OCI-LY1 (cell line): ENCODE results near the gene FARSA.
A peak's percentile ranks its signal among the peaks of the same experiment; 100 is the strongest.

Experiments
- H2AFZ ChIP-seq: fragments of 200-600 bp; sonication (generic), shearing (Covaris generic); 2 replicates; pipeline ENCODE4 v1.6.0; 2014; ENCODE audit warnings: antibody characterized with exemption, mild to moderate bottlenecking, low read length
- H3F3A ChIP-seq: fragments of 200-600 bp; sonication (generic), shearing (Covaris generic); 2 replicates; pipeline ENCODE4 v1.6.0; 2014; ENCODE audit warnings: mild to moderate bottlenecking, antibody characterized with exemption, low read length, moderate library complexity; ENCODE audit not compliant: insufficient read depth
- H3K27ac ChIP-seq: fragments of 200-600 bp; sonication (generic); 2 replicates; pipeline ENCODE4 v1.5.1; 2014; ENCODE audit warnings: low read length, mixed run types, mild to moderate bottlenecking, low read depth; ENCODE audit not compliant: poor library complexity, severe bottlenecking
- H3K27me3 ChIP-seq: fragments of 200-600 bp; sonication (generic); 2 replicates; pipeline ENCODE4 v1.6.0; 2014; ENCODE audit warnings: antibody characterized with exemption, mild to moderate bottlenecking, low read length, moderate library complexity; ENCODE audit not compliant: insufficient read depth
- H3K36me3 ChIP-seq: fragments of 200-600 bp; sonication (generic); 2 replicates; pipeline ENCODE4 v1.6.1; 2014; ENCODE audit warnings: mild to moderate bottlenecking, antibody characterized with exemption, low read length, moderate library complexity, mixed read lengths; ENCODE audit not compliant: insufficient read depth
- H3K4me1 ChIP-seq: fragments of 200-600 bp; sonication (generic); 2 replicates; pipeline ENCODE4 v1.5.1; 2014; ENCODE audit warnings: mild to moderate bottlenecking, low read length, moderate library complexity; ENCODE audit not compliant: insufficient read depth, severe bottlenecking
- H3K4me2 ChIP-seq: fragments of 200-600 bp; sonication (generic), shearing (Covaris generic); 2 replicates; pipeline ENCODE4 v1.6.1; 2014; ENCODE audit warnings: low read length
- H3K4me3 ChIP-seq: fragments of 200-600 bp; sonication (generic); 2 replicates; pipeline ENCODE4 v1.5.1; 2014; ENCODE audit warnings: low read length, low read depth, mild to moderate bottlenecking, mixed read lengths; ENCODE audit not compliant: poor library complexity, severe bottlenecking
- H3K79me2 ChIP-seq: fragments of 200-600 bp; shearing (Covaris generic); 2 replicates; pipeline ENCODE4 v1.6.1; 2016; ENCODE audit warnings: mixed run types, low read length, mixed read lengths; ENCODE audit not compliant: insufficient read depth
- H3K9ac ChIP-seq: fragments of 200-600 bp; sonication (generic), shearing (Covaris generic); 2 replicates; pipeline ENCODE4 v1.6.1; 2014; ENCODE audit warnings: mild to moderate bottlenecking, low read length, mixed read lengths
- H3K9me2 ChIP-seq: fragments of 200-600 bp; sonication (generic), shearing (Covaris generic); 2 replicates; pipeline ENCODE4 v1.6.1; 2014; ENCODE audit warnings: low read depth, mild to moderate bottlenecking, low read length, mixed read lengths
- H3K9me3 ChIP-seq: fragments of 200-600 bp; shearing (Covaris generic); 2 replicates; pipeline ENCODE4 v1.6.1; 2014; ENCODE audit warnings: low read length, mixed read lengths
- H4K20me1 ChIP-seq: fragments of 200-600 bp; sonication (generic), shearing (Covaris generic); 2 replicates; pipeline ENCODE4 v1.6.0; 2016; ENCODE audit warnings: mild to moderate bottlenecking, low read length; ENCODE audit not compliant: insufficient read depth
- EZH2 ChIP-seq: fragments of 200-600 bp; sonication (generic), shearing (Covaris generic); IDR thresholded peaks from 2 replicates; pipeline ENCODE4 v1.8.0; 2017; ENCODE audit warnings: borderline replicate concordance, mixed run types, mild to moderate bottlenecking, antibody characterized with exemption, low read length, moderate library complexity, mixed read lengths
- TF ChIP-seq, protein P1 (sequence below): fragments of 200-600 bp; sonication (generic), shearing (Covaris generic); IDR thresholded peaks from 2 replicates; pipeline ENCODE4 v1.5.1; 2017; ENCODE audit warnings: mild to moderate bottlenecking, antibody characterized with exemption, low read length, moderate library complexity, mixed read lengths

FARSA gene

DNA sequence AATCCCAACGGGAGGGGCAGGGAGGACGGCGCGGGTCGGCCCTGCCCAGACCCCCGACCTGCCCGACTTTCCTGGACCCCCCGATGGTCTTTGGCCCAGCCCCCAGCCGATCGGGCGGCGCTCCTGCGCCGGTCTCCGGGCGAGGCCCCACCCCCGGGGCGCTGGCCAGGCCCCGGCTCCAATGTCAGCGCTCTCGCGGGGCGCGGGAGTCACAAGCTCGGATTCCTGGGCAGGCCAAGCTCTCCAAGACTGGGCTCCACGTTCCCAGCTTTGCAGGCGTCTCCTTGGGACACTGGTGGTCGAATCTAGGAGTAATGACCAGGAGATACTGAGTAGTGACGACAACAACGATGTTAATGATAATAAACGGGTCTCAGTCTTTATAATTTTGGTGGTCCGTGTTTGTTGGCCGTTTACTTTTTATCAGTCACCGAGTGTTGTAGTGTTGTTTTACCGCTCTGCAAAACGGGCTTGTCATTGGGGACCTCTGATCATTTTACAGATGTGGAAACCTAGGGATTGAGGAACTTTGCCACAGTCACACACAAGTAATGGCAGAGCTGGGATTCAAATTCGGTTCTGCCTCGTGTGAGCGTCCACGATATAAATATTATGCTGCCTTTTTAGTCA lies 12.7 kb upstream of the FARSA start:
- Histone ChIP-seq H3K36me3 (peaks cover 87% of the 10 kb centered on the region), H3K4me3 (peak overlapping the region; percentile 97), H3K9me2 (no peaks in the 10 kb centered on the region), H3K79me2 (peaks cover 18% of the 10 kb centered on the region), H3K27ac (peak overlapping the region; percentile 65), H4K20me1 (no peaks in the 10 kb centered on the region), H3K4me2 (peak overlapping the region; percentile 90), H3F3A (peaks cover 11% of the 10 kb centered on the region), H3K9ac (peak overlapping the region; percentile 99), H3K9me3 (no peaks in the 10 kb centered on the region), H3K4me1 (peaks cover 48% of the 10 kb centered on the region), H2AFZ (no peak overlapping the region), H3K27me3 (no peaks in the 10 kb centered on the region)
- TF ChIP-seq, protein P1, sequence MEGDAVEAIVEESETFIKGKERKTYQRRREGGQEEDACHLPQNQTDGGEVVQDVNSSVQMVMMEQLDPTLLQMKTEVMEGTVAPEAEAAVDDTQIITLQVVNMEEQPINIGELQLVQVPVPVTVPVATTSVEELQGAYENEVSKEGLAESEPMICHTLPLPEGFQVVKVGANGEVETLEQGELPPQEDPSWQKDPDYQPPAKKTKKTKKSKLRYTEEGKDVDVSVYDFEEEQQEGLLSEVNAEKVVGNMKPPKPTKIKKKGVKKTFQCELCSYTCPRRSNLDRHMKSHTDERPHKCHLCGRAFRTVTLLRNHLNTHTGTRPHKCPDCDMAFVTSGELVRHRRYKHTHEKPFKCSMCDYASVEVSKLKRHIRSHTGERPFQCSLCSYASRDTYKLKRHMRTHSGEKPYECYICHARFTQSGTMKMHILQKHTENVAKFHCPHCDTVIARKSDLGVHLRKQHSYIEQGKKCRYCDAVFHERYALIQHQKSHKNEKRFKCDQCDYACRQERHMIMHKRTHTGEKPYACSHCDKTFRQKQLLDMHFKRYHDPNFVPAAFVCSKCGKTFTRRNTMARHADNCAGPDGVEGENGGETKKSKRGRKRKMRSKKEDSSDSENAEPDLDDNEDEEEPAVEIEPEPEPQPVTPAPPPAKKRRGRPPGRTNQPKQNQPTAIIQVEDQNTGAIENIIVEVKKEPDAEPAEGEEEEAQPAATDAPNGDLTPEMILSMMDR: no peak
- no peak for TF ChIP-seq EZH2

DNA sequence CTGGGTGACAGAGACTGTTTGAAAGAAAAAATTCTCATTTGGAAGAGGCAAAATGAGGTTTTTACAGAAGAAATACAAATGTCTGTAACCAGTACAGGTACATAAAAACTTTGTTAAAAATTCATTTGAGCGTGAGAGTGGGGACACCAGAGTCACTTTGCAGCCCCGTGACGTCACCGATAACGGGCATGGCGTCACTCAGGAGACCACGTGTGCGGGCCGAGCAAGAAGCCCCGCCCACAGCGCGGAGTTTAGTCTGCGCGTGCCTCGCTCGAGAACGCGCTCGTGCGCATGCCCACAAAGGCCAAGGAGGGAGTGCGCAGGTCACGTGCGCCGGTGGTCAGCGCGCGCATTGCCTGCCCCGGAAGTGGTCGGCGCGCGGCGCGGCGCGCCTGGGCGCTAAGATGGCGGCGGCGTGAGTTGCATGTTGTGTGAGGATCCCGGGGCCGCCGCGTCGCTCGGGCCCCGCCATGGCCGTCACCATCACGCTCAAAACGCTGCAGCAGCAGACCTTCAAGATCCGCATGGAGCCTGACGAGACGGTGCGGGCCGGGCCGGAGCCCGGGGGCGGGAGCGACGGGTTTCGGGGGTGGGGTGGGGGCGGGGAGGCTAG lies 12.1 kb upstream of the FARSA start, which contains the start of gene RAD23A:
Gene RAD23A, plus strand, starts transcription at position 384 of the 613 bp plus-strand sequence. Its CDS starts 87 bp downstream, at position 471.
- peaks cover 87% of the 10 kb centered on the region for H3K36me3 ChIP-seq

DNA sequence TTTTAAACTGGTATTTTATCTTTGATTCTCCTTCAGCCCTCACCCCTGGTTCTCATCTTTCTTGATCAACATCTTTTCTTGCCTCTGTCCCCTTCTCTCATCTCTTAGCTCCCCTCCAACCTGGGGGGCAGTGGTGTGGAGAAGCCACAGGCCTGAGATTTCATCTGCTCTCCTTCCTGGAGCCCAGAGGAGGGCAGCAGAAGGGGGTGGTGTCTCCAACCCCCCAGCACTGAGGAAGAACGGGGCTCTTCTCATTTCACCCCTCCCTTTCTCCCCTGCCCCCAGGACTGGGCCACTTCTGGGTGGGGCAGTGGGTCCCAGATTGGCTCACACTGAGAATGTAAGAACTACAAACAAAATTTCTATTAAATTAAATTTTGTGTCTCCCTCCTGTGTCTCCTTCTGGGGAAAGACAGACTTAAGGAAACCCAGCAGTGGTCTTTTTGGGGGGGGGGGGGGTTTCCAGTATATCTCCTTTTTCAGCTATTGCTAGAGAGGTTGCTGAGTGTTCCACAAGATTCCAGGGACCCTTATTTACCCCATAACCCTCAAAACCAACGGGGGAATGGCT lies 10.7 kb upstream of the FARSA start:
- H3K9me2 ChIP-seq: no peaks in the 10 kb centered on the region
- H2AFZ ChIP-seq: no peak overlapping the region
- peaks cover 32% of the 10 kb centered on the region for H3K79me2 ChIP-seq
- H3F3A ChIP-seq: peaks cover 31% of the 10 kb centered on the region
- H3K9me3 ChIP-seq: no peaks in the 10 kb centered on the region
- H3K36me3 ChIP-seq: peaks cover 88% of the 10 kb centered on the region
- H3K4me3 ChIP-seq: no peak overlapping the region
- H3K27me3 ChIP-seq: no peaks in the 10 kb centered on the region
- peaks cover 68% of the 10 kb centered on the region for H3K4me1 ChIP-seq
- H3K9ac ChIP-seq: no peak overlapping the region
- H4K20me1 ChIP-seq: 0 out of 2 replicates have a peak, but pooled peaks cover 3% of the 10 kb centered on the region
- peak overlapping the region; percentile 15 for H3K4me2 ChIP-seq
- peak overlapping the region; percentile 78 for H3K27ac ChIP-seq
- no peak for TF ChIP-seq EZH2
- TF ChIP-seq, protein P1: no peak

More for the DNA sequence above, 12.1 kb upstream of the FARSA start, which contains the start of gene RAD23A:
- peak within 1 kb of the TSS; percentile 97 for H3K4me3 ChIP-seq
- peaks cover 18% of the 10 kb centered on the region for H3K79me2 ChIP-seq
- peak within 1 kb of the TSS; percentile 99 for H3K9ac ChIP-seq
- no peaks in the 10 kb centered on the region for H3K9me2 ChIP-seq
- peak within 1 kb of the TSS; percentile 90 for H3K4me2 ChIP-seq
- peaks cover 55% of the 10 kb centered on the region for H3K4me1 ChIP-seq
- H3K27me3 ChIP-seq: no peaks in the 10 kb centered on the region
- no peak for TF ChIP-seq EZH2
- TF ChIP-seq, protein P1: no peak
- H2AFZ ChIP-seq: no peak within 1 kb of the TSS
- peak within 1 kb of the TSS; percentile 78 for H3K27ac ChIP-seq
- peaks cover 17% of the 10 kb centered on the region for H3F3A ChIP-seq
- H3K9me3 ChIP-seq: no peaks in the 10 kb centered on the region
- no peaks in the 10 kb centered on the region for H4K20me1 ChIP-seq
